ENCODE results near the gene ZNRD2.
"Not testable (repeated sequence)": the region's sequence is repeated elsewhere in the genome, so short reads cannot be mapped to it uniquely, and the experiment has no call there.

The ZNRD2 gene

GRCh38 chr11:65569973-65570918 lies at the start of gene ZNRD2:
TSS of gene ZNRD2 (plus strand) at chr11:65570477. CDS start at chr11:65570492, 15 bp downstream.
- Histone ChIP-seq H3K4me3 (ENCODE audit: low read depth, low read length) (peak within 1 kb of the TSS; percentile 84), H3K9me3 (ENCODE audit: control insufficient read depth, insufficient read depth, low read length) (no peaks in the 10 kb centered on the region), H3K36me3 (ENCODE audit: control insufficient read depth, insufficient read depth, low read length) (0 out of 2 replicates have a peak, but pooled peaks cover 2% of the 10 kb centered on the region), H3K9ac (ENCODE audit: low read depth, low read length) (peak within 1 kb of the TSS; percentile 32; the same call in 1 of the 2 replicates), H3K27ac (ENCODE audit: low read depth, low read length) (peak within 1 kb of the TSS; percentile 85), H3K27me3 (ENCODE audit: control insufficient read depth, insufficient read depth, low read length) (peaks cover 7% of the 10 kb centered on the region), H3K4me1 (ENCODE audit: control insufficient read depth, insufficient read depth, low read length) (peaks cover 21% of the 10 kb centered on the region)

GRCh38 chr11:65521777-65522521 lies 48.3 kb upstream of the ZNRD2 start:
- H3K27me3 ChIP-seq (ENCODE audit: control insufficient read depth, insufficient read depth, low read length); H3K9me3 ChIP-seq (ENCODE audit: control insufficient read depth, insufficient read depth, low read length); H3K4me3 ChIP-seq (ENCODE audit: low read depth, low read length); H3K9ac ChIP-seq (ENCODE audit: low read depth, low read length); H3K4me1 ChIP-seq (ENCODE audit: control insufficient read depth, insufficient read depth, low read length); H3K36me3 ChIP-seq (ENCODE audit: control insufficient read depth, insufficient read depth, low read length): not testable (repeated sequence)
- peak overlapping the region; percentile 40 for H3K27ac ChIP-seq (ENCODE audit: low read depth, low read length)

- not testable (repeated sequence) for H3K9me3 ChIP-seq (ENCODE audit: control insufficient read depth, insufficient read depth, low read length); H3K9ac ChIP-seq (ENCODE audit: low read depth, low read length); H3K27ac ChIP-seq (ENCODE audit: low read depth, low read length)
Measured at GRCh38 chr11:65522718-65523630, 47.3 kb upstream of the ZNRD2 start.

GRCh38 chr11:65523631-65523968 lies 46.7 kb upstream of the ZNRD2 start:
- H3K36me3 ChIP-seq (ENCODE audit: control insufficient read depth, insufficient read depth, low read length): peaks cover 11% of the 10 kb centered on the region; the same call in 1 of the 2 replicates
- not testable (repeated sequence) for H3K27ac ChIP-seq (ENCODE audit: low read depth, low read length); H3K4me1 ChIP-seq (ENCODE audit: control insufficient read depth, insufficient read depth, low read length); H3K9ac ChIP-seq (ENCODE audit: low read depth, low read length); H3K9me3 ChIP-seq (ENCODE audit: control insufficient read depth, insufficient read depth, low read length); H3K4me3 ChIP-seq (ENCODE audit: low read depth, low read length); H3K27me3 ChIP-seq (ENCODE audit: control insufficient read depth, insufficient read depth, low read length)

More at GRCh38 chr11:65522718-65523630, 47.3 kb upstream of the ZNRD2 start:
- not testable (repeated sequence) for H3K4me1 ChIP-seq (ENCODE audit: control insufficient read depth, insufficient read depth, low read length); H3K27me3 ChIP-seq (ENCODE audit: control insufficient read depth, insufficient read depth, low read length); H3K4me3 ChIP-seq (ENCODE audit: low read depth, low read length)
- peaks cover 11% of the 10 kb centered on the region; the same call in 1 of the 2 replicates for H3K36me3 ChIP-seq (ENCODE audit: control insufficient read depth, insufficient read depth, low read length)

GRCh38 chr11:65524014-65524740 lies 46.1 kb upstream of the ZNRD2 start:
- H3K4me3 ChIP-seq (ENCODE audit: low read depth, low read length): peak overlapping the region; percentile 59
- H3K27me3 ChIP-seq (ENCODE audit: control insufficient read depth, insufficient read depth, low read length): no peaks in the 10 kb centered on the region; the same call in 1 of the 2 replicates
- H3K4me1 ChIP-seq (ENCODE audit: control insufficient read depth, insufficient read depth, low read length): peaks cover 4% of the 10 kb centered on the region; the same call in 1 of the 2 replicates
- H3K9me3 ChIP-seq (ENCODE audit: control insufficient read depth, insufficient read depth, low read length): no peaks in the 10 kb centered on the region
- peaks cover 11% of the 10 kb centered on the region; the same call in 1 of the 2 replicates for H3K36me3 ChIP-seq (ENCODE audit: control insufficient read depth, insufficient read depth, low read length)
- no peak overlapping the region for H3K27ac ChIP-seq (ENCODE audit: low read depth, low read length)
- H3K9ac ChIP-seq (ENCODE audit: low read depth, low read length): no peak overlapping the region

- no peaks in the 10 kb centered on the region; the same call in 1 of the 2 replicates for H3K27me3 ChIP-seq (ENCODE audit: control insufficient read depth, insufficient read depth, low read length)
- no peaks in the 10 kb centered on the region for H3K9me3 ChIP-seq (ENCODE audit: control insufficient read depth, insufficient read depth, low read length)
- peaks cover 4% of the 10 kb centered on the region; the same call in 1 of the 2 replicates for H3K4me1 ChIP-seq (ENCODE audit: control insufficient read depth, insufficient read depth, low read length)
- H3K36me3 ChIP-seq (ENCODE audit: control insufficient read depth, insufficient read depth, low read length): peaks cover 11% of the 10 kb centered on the region; the same call in 1 of the 2 replicates
- peak within 1 kb of the TSS; percentile 84 for H3K27ac ChIP-seq (ENCODE audit: low read depth, low read length)
- H3K9ac ChIP-seq (ENCODE audit: low read depth, low read length): peak within 1 kb of the TSS; percentile 85; the same call in 1 of the 2 replicates
- H3K4me3 ChIP-seq (ENCODE audit: low read depth, low read length): peak within 1 kb of the TSS; percentile 91
Measured at GRCh38 chr11:65524741-65525545, 45.3 kb upstream of the ZNRD2 start, which contains the start of gene SCYL1. TSS of gene SCYL1 (plus strand) at chr11:65525083. CDS start at chr11:65525154, 71 bp downstream.

- no peaks in the 10 kb centered on the region; the same call in 1 of the 2 replicates for H3K27me3 ChIP-seq (ENCODE audit: control insufficient read depth, insufficient read depth, low read length)
- H3K9me3 ChIP-seq (ENCODE audit: control insufficient read depth, insufficient read depth, low read length): no peaks in the 10 kb centered on the region
- peaks cover 4% of the 10 kb centered on the region; the same call in 1 of the 2 replicates for H3K4me1 ChIP-seq (ENCODE audit: control insufficient read depth, insufficient read depth, low read length)
- H3K9ac ChIP-seq (ENCODE audit: low read depth, low read length): peak overlapping the region; percentile 85; the same call in 1 of the 2 replicates
- H3K27ac ChIP-seq (ENCODE audit: low read depth, low read length): peak overlapping the region; percentile 84
- H3K36me3 ChIP-seq (ENCODE audit: control insufficient read depth, insufficient read depth, low read length): peaks cover 17% of the 10 kb centered on the region
- H3K4me3 ChIP-seq (ENCODE audit: low read depth, low read length): peak overlapping the region; percentile 91
Measured at GRCh38 chr11:65525546-65526480, 44.5 kb upstream of the ZNRD2 start.

- Histone ChIP-seq H3K27ac (ENCODE audit: low read depth, low read length) (no peak overlapping the region), H3K9ac (ENCODE audit: low read depth, low read length) (no peak overlapping the region), H3K4me1 (ENCODE audit: control insufficient read depth, insufficient read depth, low read length) (peaks cover 4% of the 10 kb centered on the region; the same call in 1 of the 2 replicates), H3K27me3 (ENCODE audit: control insufficient read depth, insufficient read depth, low read length) (no peaks in the 10 kb centered on the region; the same call in 1 of the 2 replicates), H3K4me3 (ENCODE audit: low read depth, low read length) (no peak overlapping the region), H3K36me3 (ENCODE audit: control insufficient read depth, insufficient read depth, low read length) (peaks cover 27% of the 10 kb centered on the region), H3K9me3 (ENCODE audit: control insufficient read depth, insufficient read depth, low read length) (no peaks in the 10 kb centered on the region)
Measured at GRCh38 chr11:65526744-65527143, 43.5 kb upstream of the ZNRD2 start.
